ENCODE results near the gene RUNX2.

RUNX2 gene

GRCh38 chr6:45576648-45577624 is 248.8 kb downstream of the RUNX2 start:
- no peak overlapping the region for H3K4me3 ChIP-seq (ENCODE audit: low read depth, low read length)
- H3K27me3 ChIP-seq (replicated peaks), result no peaks in the 10 kb centered on the region
- no peak overlapping the region for H3K27ac ChIP-seq
- in situ Hi-C loops (cut with HindIII; ENCODE audit: low pct_ligation_motif_present, low sequenced_read_pairs), result no loop called here
- DNase-seq, result no peak
- H3K36me3 ChIP-seq (replicated peaks), result no peaks in the 10 kb centered on the region
- no peak for TF ChIP-seq CTCF (IDR thresholded peaks at IDR 0.05; ENCODE audit: low read depth, low read length, missing control alignments)

DNA sequence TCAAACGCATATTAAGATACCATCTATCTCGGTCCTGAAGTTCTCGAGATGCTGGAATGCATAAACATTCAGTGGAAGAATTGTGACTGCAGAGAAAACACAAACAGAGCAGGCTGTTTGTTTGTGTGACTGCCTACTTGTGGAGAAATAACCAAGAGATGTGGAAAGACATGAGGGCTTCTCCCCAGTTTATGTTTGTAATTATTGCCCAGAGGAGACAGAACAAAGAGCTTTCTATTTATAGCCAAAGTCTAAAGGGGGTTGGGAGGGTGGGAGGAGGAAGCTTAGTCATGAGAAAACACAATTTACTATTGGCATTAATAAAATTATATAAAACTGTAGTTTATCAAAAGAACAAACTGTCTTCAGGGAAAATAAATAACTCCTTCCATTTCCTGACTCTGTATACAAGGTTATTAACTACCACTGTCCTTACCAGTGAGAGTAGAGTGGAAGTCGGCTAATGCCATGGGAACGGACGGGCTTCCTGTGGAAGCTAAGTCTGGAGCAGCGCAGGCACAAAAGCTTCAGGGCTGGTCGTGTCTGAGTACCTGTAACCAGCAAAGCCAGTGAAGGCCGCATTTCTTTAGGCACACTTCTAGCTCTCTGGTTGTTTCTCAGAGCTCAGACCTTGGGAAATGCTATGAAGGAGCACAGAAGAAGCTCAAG is 249.8 kb downstream of the RUNX2 start:
- Histone ChIP-seq H3K27me3 (replicated peaks) (no peaks in the 10 kb centered on the region), H3K36me3 (replicated peaks) (no peaks in the 10 kb centered on the region), H3K27ac (no peak overlapping the region), H3K4me3 (ENCODE audit: low read depth, low read length) (no peak overlapping the region)
- in situ Hi-C loops (cut with HindIII; ENCODE audit: low pct_ligation_motif_present, low sequenced_read_pairs), result no loop called here
- no peak for TF ChIP-seq CTCF (IDR thresholded peaks at IDR 0.05; ENCODE audit: low read depth, low read length, missing control alignments)
- no peak for DNase-seq

DNA sequence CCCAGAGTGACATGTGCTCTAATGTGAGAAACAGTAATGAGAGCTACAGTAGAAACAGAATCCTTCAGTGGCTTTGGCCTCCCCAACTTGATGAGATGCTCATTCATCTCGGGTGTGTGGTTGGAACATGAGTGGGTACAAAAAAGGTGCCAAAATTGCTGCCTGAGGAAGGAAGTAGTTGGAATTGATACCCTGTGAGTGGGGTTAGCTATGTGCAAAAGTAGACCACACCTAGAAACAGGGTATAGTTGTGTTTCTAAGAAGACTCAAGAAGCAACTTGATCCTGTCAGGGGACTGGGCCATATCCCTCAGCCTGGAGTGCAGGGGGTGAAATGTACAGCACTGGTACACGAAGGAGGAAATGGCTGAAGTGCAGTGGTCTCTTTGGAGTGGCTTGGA is 256.0 kb downstream of the RUNX2 start:
- H3K27me3 ChIP-seq (replicated peaks), result no peaks in the 10 kb centered on the region
- H3K27ac ChIP-seq, result no peak overlapping the region
- no peak overlapping the region for H3K4me3 ChIP-seq (ENCODE audit: low read depth, low read length)
- no peak for TF ChIP-seq CTCF (IDR thresholded peaks at IDR 0.05; ENCODE audit: low read depth, low read length, missing control alignments)
- no peak for DNase-seq
- H3K36me3 ChIP-seq (replicated peaks), result no peaks in the 10 kb centered on the region
- in situ Hi-C loops (cut with HindIII; ENCODE audit: low pct_ligation_motif_present, low sequenced_read_pairs), result no loop called here

DNA sequence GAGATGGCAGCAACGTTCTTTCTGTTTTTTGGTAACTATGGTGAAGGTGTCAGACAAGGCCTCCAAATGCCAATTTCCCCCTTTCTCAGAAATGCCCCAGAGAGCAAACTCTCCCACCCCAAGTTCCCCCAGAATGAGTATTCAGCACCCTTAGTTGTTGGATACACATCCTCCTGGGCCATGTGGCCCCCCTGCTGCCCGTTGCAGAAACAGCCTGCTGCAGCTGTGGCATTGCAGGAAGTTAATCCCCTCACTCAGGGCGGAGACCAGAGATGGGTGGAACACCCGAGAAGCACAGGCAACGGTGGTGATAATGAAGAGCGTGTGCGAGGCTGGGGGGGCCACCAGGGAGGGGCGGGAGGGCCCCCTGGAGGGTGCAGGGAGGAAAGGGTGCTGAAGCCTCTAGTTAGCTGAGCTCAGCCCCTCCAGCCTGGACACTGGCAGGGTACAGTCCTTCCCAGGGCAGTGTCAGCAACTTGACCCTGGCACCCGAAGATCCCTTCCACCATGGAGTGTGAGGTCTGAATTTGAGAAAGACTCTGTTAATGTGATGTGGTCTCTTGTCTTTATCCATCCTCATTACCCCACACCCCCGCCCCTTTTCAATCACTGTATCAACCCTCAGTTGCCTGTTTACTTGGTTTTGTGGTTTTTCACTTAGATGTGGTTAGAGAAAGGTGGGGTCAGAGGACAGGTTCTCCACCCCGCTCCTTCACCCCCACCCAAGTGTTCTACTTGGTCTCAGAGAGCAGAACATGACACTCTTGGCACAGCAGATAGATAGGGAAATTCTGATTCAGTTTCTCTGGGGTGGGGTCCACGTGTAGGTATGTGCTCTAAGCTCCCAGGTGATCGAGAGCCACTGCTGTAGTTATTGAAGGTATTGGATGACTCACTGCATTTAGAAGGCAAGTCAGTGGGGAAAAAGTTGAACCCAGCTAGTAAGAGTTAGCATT is 258.4 kb downstream of the RUNX2 start:
- in situ Hi-C loops (cut with HindIII; ENCODE audit: low pct_ligation_motif_present, low sequenced_read_pairs), result no loop called here
- H3K4me3 ChIP-seq (ENCODE audit: low read depth, low read length), result no peak overlapping the region
- DNase-seq, result no peak
- no peaks in the 10 kb centered on the region for H3K27me3 ChIP-seq (replicated peaks)
- no peak for TF ChIP-seq CTCF (IDR thresholded peaks at IDR 0.05; ENCODE audit: low read depth, low read length, missing control alignments)
- no peak overlapping the region for H3K27ac ChIP-seq
- H3K36me3 ChIP-seq (replicated peaks), result no peaks in the 10 kb centered on the region

- in situ Hi-C loops (cut with HindIII; ENCODE audit: low pct_ligation_motif_present, low sequenced_read_pairs), result no loop called here
- H3K36me3 ChIP-seq (replicated peaks), result no peaks in the 10 kb centered on the region
- H3K4me3 ChIP-seq (ENCODE audit: low read depth, low read length), result no peak overlapping the region
- TF ChIP-seq CTCF (IDR thresholded peaks at IDR 0.05; ENCODE audit: low read depth, low read length, missing control alignments), result no peak
- no peaks in the 10 kb centered on the region for H3K27me3 ChIP-seq (replicated peaks)
- H3K27ac ChIP-seq, result no peak overlapping the region
- no peak for DNase-seq
These were observed 259.3 kb downstream of the RUNX2 start for GRCh38 chr6:45587229-45588060.
